Smooth muscle cell of trachea (primary cell): Measurements from ENCODE around the gene CPLX3. TPM values are rescaled to one million over a fixed set of nuclear protein-coding genes. Genes with fewer than 3 reads are reported as not detected.

ENCODE experiments used
- total RNA-seq: library from RNA; depleted of rRNA; stranded (reverse); fragments of >200 nt; gene quantifications from 2 replicates; pipeline ENCODE4 v1.2.1, GENCODE V29; 2014

CPLX3 gene, protein sequence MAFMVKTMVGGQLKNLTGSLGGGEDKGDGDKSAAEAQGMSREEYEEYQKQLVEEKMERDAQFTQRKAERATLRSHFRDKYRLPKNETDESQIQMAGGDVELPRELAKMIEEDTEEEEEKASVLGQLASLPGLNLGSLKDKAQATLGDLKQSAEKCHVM
- total RNA-seq, result not detected in 2 replicates

DNA sequence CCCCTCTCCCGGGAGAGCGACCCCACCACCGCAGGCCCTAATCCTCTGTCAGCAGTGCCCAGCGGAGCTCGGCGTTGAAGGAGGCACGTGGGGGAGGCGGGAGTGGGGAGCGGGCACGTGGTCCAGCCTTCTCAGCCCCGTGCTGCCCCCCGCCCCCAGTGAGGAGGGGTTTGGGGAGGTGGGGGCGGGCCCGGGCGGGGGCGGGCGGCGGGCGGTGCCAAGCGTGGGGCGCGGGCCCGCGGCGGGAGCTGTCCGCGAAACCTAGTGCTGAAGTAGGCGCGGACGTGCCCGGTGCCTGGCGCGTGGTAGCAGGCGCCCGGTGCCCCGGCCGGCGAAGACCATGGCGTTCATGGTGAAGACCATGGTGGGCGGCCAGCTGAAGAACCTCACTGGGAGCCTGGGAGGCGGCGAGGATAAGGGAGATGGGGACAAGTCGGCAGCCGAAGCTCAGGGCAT is at the start of gene CPLX3:
Gene CPLX3, plus strand, starts transcription at position 264 of the 456 bp plus-strand sequence. Its CDS starts 77 bp downstream, at position 341.

DNA sequence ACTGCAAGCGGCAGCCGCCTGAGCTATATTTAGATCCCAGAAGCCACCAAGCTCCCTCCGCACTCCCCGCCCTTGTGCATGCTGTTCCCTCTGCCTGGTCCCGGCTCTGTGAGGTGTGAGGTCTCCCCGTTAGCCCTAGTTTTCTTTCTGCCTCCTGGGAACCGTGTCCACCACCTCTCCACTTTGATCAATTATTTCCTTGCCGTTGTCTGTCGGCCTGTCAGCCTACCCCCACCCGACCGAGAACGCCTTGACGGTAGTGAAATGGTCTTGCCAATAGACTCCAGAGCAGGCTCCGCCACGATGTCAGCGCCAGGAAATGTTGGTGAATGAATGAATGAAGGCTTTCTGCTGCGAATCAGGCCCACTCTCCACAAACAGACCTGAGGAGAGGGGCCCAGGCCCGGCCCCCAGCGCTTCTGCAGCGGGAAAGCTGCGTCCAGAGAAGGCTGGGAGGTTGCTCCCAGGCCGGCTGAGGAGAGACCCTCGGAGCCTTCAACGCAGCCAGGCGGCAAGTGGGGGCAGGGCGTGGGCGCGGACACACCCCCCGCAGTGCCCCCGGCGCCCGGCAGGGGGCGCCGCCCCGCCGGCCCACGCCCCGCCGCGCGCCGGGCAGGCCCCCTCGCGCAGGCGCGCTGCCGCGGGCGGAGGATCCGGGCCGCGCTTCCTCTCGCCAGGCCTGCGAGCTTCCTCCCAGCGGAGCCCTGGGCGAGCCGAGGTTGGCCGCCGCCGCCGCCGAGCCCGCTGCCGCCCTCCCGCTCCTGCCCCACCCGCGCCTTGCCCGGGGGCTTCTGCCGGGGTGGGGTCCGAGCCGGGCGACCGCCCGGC is 44.8 kb upstream of the CPLX3 start, which contains the start of gene CSK:
Gene CSK, plus strand, starts transcription at position 650 of the 828 bp plus-strand sequence. CDS start 16,218 bp downstream, outside the sequence.

GRCh38 chr15:74812533-74812932 is 13.9 kb upstream of the CPLX3 start, which contains the start of gene LMAN1L:
TSS of gene LMAN1L (plus strand) at chr15:74812835. CDS start at chr15:74812855, 20 bp downstream.

DNA sequence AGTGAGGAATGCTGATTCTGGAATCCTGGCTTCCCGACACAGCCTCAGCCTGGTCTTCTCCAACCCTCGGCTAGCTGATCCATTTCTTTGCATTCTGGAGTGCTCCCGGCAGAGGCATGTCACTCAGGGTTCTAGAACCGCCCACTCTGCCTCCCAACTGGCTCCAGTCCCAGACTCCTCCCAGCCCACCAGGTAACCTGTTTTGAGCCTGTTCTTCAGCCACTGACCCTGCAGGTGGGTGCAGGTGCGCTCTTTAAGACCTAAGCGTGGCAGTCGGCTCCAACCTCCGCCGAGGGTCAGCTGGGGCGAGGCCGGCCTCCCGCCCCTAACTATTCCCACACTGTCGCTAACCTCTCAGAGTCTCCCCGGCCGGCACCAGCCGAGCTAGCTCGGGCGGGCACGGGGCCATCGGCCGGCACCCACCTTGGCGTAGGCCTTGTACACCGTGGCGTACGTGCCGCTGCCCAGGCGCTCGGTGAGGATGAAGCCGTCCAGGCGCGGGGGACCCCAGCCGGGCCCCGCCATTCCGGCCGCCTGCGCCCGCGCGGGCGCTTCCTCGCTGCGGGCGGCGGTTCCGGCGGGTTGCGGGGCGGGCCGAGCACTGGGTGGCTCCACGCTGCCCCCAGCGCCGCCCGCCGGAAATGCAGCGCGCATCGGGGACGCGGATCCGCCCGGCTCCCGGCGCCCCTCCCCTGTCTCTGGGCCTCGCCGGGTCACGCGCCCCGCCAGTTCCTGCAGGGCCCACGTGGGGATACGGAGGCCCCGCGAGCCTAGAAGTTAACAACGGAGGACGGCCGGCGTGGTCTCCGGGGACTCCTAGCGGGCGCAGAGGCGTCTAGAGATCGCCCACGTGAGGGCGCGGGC is 16.4 kb downstream of the CPLX3 start, which contains the start of gene ULK3:
Gene ULK3, minus strand, starts transcription at position 576 of the 864 bp plus-strand sequence. Its CDS starts 51 bp downstream, at position 525.

DNA sequence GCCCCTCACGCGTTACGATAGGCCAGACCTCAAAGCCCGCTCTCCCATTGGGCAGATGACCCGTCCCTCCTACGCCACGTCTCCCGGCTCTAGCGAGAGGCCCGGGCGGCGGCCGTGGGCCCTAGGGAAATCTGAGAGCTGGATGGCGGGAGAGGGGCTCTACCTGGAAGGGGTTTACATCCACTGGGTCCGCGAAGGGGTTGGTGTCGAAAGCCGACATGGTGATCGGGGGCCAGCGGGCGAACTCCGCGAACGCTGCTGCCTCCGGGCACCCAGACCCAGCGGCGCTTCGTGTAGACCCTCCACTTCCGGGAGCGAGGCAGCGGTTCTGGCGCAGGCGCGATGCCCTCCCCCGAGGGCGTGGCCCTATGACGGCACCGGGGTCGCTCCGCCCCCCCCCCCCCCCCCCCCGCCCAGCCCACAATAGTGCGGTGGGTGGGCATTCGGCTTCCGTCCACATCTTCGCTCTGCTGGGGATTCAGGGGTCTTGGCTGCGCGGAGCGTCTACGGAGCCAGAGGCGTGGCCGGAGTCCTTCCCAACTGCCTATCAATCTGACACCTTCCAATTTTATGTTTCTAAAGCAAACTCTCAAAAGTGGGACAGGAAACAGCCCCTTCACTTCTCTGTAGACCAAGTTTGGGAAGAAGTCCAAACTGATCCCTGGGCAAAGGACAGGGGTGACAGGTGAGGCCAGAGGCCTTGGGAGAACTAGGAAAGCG is 46.8 kb downstream of the CPLX3 start, which contains the start of gene SCAMP2:
Gene SCAMP2, minus strand, starts transcription at position 330 of the 720 bp plus-strand sequence. Its CDS starts 110 bp downstream, at position 220.

Other genes with a start within 250 kb of the CPLX3 start
- 46.5 and 60.9 TPM in 2 replicates for gene CLK3, start 210.8 kb upstream of the CPLX3 start, total RNA-seq
- 12.8 and 15.5 TPM in 2 replicates for gene EDC3, start 130.6 kb upstream of the CPLX3 start, total RNA-seq
- 1.3 TPM in 1 of 2 replicates, not detected in the other for gene CYP1A1, start 101.1 kb upstream of the CPLX3 start, total RNA-seq
- gene CYP1A2, start 77.8 kb upstream of the CPLX3 start, total RNA-seq, result not detected in 2 replicates
- 24.4 and 30.9 TPM in 2 replicates for gene CSK, start 44.5 kb upstream of the CPLX3 start, total RNA-seq
- gene LMAN1L, start 13.8 kb upstream of the CPLX3 start, total RNA-seq, result 0.15 TPM in 1 of 2 replicates, not detected in the other
- 13.7 and 19.2 TPM in 2 replicates for gene ULK3, start 16.5 kb downstream of the CPLX3 start, total RNA-seq
- 20.1 and 26.1 TPM in 2 replicates for gene SCAMP2, start 46.7 kb downstream of the CPLX3 start, total RNA-seq
- 55.3 and 97.9 TPM in 2 replicates for gene MPI, start 63.4 kb downstream of the CPLX3 start, total RNA-seq
- gene FAM219B, start 80.2 kb downstream of the CPLX3 start, total RNA-seq, result 43.1 and 59.2 TPM in 2 replicates
- gene COX5A, start 111.4 kb downstream of the CPLX3 start, total RNA-seq, result 28.6 and 59.9 TPM in 2 replicates
- gene RPP25, start 130.1 kb downstream of the CPLX3 start, total RNA-seq, result 2.0 and 6.3 TPM in 2 replicates
- gene SCAMP5, start 168.9 kb downstream of the CPLX3 start, total RNA-seq, result 0.15 and 2.2 TPM in 2 replicates
- gene PPCDC, start 197.0 kb downstream of the CPLX3 start, total RNA-seq, result 9.2 and 10.3 TPM in 2 replicates